ENCODE data around the gene SLC2A2. TPM values are rescaled to one million over a fixed set of nuclear protein-coding genes. Genes with fewer than 3 reads are reported as not detected.
"Not testable (repeated sequence)": the region's sequence is repeated elsewhere in the genome, so short reads cannot be mapped to it uniquely, and the experiment has no call there.

The SLC2A2 gene
- total RNA-seq, 2 experiments from 2014 or later, result not detected

GRCh38 chr3:170974872-170975271, 51.6 kb downstream of the SLC2A2 start:
- H3K4me1 Mint-ChIP-seq (ENCODE audit: low read depth), result no peaks in the 10 kb centered on the region
- H3K9me3 Mint-ChIP-seq, result peaks cover 7% of the 10 kb centered on the region
- no peaks in the 10 kb centered on the region for H3K36me3 Mint-ChIP-seq (ENCODE audit: low read depth)
- CTCF ChIA-PET, result no interaction called here
- H3K27ac Mint-ChIP-seq, result no peak overlapping the region
- intact Hi-C loops (cut with micrococcal nuclease), result no loop called here
- peaks cover 5% of the 10 kb centered on the region for H3K27me3 Mint-ChIP-seq (ENCODE audit: low read depth)
- DNase-seq, result no peak
- H3K4me3 Mint-ChIP-seq, result no peak overlapping the region

GRCh38 chr3:170972917-170973316, 53.6 kb downstream of the SLC2A2 start:
- intact Hi-C loops (cut with micrococcal nuclease); H3K9me3 Mint-ChIP-seq; CTCF ChIA-PET; H3K4me1 Mint-ChIP-seq (ENCODE audit: low read depth); H3K27ac Mint-ChIP-seq; H3K4me3 Mint-ChIP-seq; H3K27me3 Mint-ChIP-seq (ENCODE audit: low read depth); H3K36me3 Mint-ChIP-seq (ENCODE audit: low read depth); DNase-seq: not testable (repeated sequence)

- Mint-ChIP-seq H3K4me3 (no peak overlapping the region), H3K9me3 (peaks cover 7% of the 10 kb centered on the region), H3K4me1 (ENCODE audit: low read depth) (no peaks in the 10 kb centered on the region), H3K27ac (no peak overlapping the region), H3K27me3 (ENCODE audit: low read depth) (no peaks in the 10 kb centered on the region), H3K36me3 (ENCODE audit: low read depth) (no peaks in the 10 kb centered on the region)
- no peak for DNase-seq
- CTCF ChIA-PET, result no interaction called here
- intact Hi-C loops (cut with micrococcal nuclease), result loop anchor here (10.0 kb wide), 1 partner anchor 158 kb away; no protein-coding TSS in a partner anchor
Measured at GRCh38 chr3:170967126-170967525, 59.4 kb downstream of the SLC2A2 start.

- no peak overlapping the region for H3K4me3 Mint-ChIP-seq
- no peak overlapping the region for H3K27ac Mint-ChIP-seq
- H3K9me3 Mint-ChIP-seq, result peaks cover 7% of the 10 kb centered on the region
- intact Hi-C loops (cut with micrococcal nuclease), result loop anchor here (10.0 kb wide), 1 partner anchor 158 kb away; no protein-coding TSS in a partner anchor
- no peaks in the 10 kb centered on the region for H3K36me3 Mint-ChIP-seq (ENCODE audit: low read depth)
- CTCF ChIA-PET, result no interaction called here
- no peaks in the 10 kb centered on the region for H3K4me1 Mint-ChIP-seq (ENCODE audit: low read depth)
- DNase-seq, result no peak
- H3K27me3 Mint-ChIP-seq (ENCODE audit: low read depth), result no peaks in the 10 kb centered on the region
Measured at GRCh38 chr3:170966495-170966894, 60.0 kb downstream of the SLC2A2 start.

GRCh38 chr3:170962411-170962810, 64.1 kb downstream of the SLC2A2 start:
- no peak overlapping the region for H3K4me3 Mint-ChIP-seq
- H3K4me1 Mint-ChIP-seq (ENCODE audit: low read depth), result no peaks in the 10 kb centered on the region
- peaks cover 3% of the 10 kb centered on the region for H3K27me3 Mint-ChIP-seq (ENCODE audit: low read depth)
- DNase-seq, result no peak
- H3K9me3 Mint-ChIP-seq, result no peaks in the 10 kb centered on the region
- H3K27ac Mint-ChIP-seq, result no peak overlapping the region
- H3K36me3 Mint-ChIP-seq (ENCODE audit: low read depth), result no peaks in the 10 kb centered on the region
- CTCF ChIA-PET, result interaction anchor here (0.5 to 2.1 kb wide), 12 partner anchors 255 to 1353 kb away, joined by 3 to 14 read pairs (median 4); no protein-coding TSS in a partner anchor
- intact Hi-C loops (cut with micrococcal nuclease), result loop anchor here (5.0 to 10.0 kb wide), 3 partner anchors 162 to 870 kb away; partner anchors contain the start of gene TNIK

- H3K27me3 Mint-ChIP-seq (ENCODE audit: low read depth), result peaks cover 3% of the 10 kb centered on the region
- H3K4me1 Mint-ChIP-seq (ENCODE audit: low read depth), result no peaks in the 10 kb centered on the region
- no peak overlapping the region for H3K4me3 Mint-ChIP-seq
- intact Hi-C loops (cut with micrococcal nuclease), result loop anchor here (1.0 to 10.0 kb wide), 6 partner anchors 163 to 870 kb away; partner anchors contain the start of gene TNIK
- CTCF ChIA-PET, result interaction anchor here (0.5 to 2.1 kb wide), 9 partner anchors 93 to 867 kb away, joined by 3 to 14 read pairs (median 3); no protein-coding TSS in a partner anchor
- H3K36me3 Mint-ChIP-seq (ENCODE audit: low read depth), result no peaks in the 10 kb centered on the region
- H3K27ac Mint-ChIP-seq, result no peak overlapping the region
- H3K9me3 Mint-ChIP-seq, result no peaks in the 10 kb centered on the region
- DNase-seq, result peak; percentile 21
Measured at GRCh38 chr3:170961616-170962400, 64.7 kb downstream of the SLC2A2 start.

- H3K4me1 Mint-ChIP-seq (ENCODE audit: low read depth), result no peaks in the 10 kb centered on the region
- intact Hi-C loops (cut with micrococcal nuclease), result no loop called here
- no peaks in the 10 kb centered on the region for H3K36me3 Mint-ChIP-seq (ENCODE audit: low read depth)
- H3K27ac Mint-ChIP-seq, result no peak overlapping the region
- no peak for DNase-seq
- CTCF ChIA-PET, result no interaction called here
- H3K4me3 Mint-ChIP-seq, result no peak overlapping the region
- H3K9me3 Mint-ChIP-seq, result no peaks in the 10 kb centered on the region
- peaks cover 5% of the 10 kb centered on the region for H3K27me3 Mint-ChIP-seq (ENCODE audit: low read depth)
Measured at GRCh38 chr3:170959457-170959856, 67.1 kb downstream of the SLC2A2 start.

- no peak for DNase-seq
- intact Hi-C loops (cut with micrococcal nuclease), result no loop called here
- Mint-ChIP-seq H3K36me3 (ENCODE audit: low read depth) (no peaks in the 10 kb centered on the region), H3K27ac (no peak overlapping the region), H3K4me3 (no peak overlapping the region), H3K4me1 (ENCODE audit: low read depth) (no peaks in the 10 kb centered on the region), H3K27me3 (ENCODE audit: low read depth) (peaks cover 5% of the 10 kb centered on the region), H3K9me3 (no peaks in the 10 kb centered on the region)
- CTCF ChIA-PET, result interaction anchor here (0.7 kb wide), 1 partner anchor 211 kb away, joined by 3 read pairs; no protein-coding TSS in a partner anchor
Measured at GRCh38 chr3:170956647-170957046, 69.9 kb downstream of the SLC2A2 start.

GRCh38 chr3:170953736-170954135, 72.8 kb downstream of the SLC2A2 start:
- no peak overlapping the region for H3K4me3 Mint-ChIP-seq
- H3K27me3 Mint-ChIP-seq (ENCODE audit: low read depth), result peaks cover 2% of the 10 kb centered on the region
- CTCF ChIA-PET, result no interaction called here
- no peak for DNase-seq
- no peaks in the 10 kb centered on the region for H3K36me3 Mint-ChIP-seq (ENCODE audit: low read depth)
- H3K4me1 Mint-ChIP-seq (ENCODE audit: low read depth), result no peaks in the 10 kb centered on the region
- intact Hi-C loops (cut with micrococcal nuclease), result no loop called here
- no peak overlapping the region for H3K27ac Mint-ChIP-seq
- no peaks in the 10 kb centered on the region for H3K9me3 Mint-ChIP-seq

- Mint-ChIP-seq H3K27me3 (ENCODE audit: low read depth) (peaks cover 2% of the 10 kb centered on the region), H3K36me3 (ENCODE audit: low read depth) (no peaks in the 10 kb centered on the region), H3K27ac (no peak overlapping the region), H3K4me3 (no peak overlapping the region), H3K9me3 (no peaks in the 10 kb centered on the region), H3K4me1 (ENCODE audit: low read depth) (no peaks in the 10 kb centered on the region)
- intact Hi-C loops (cut with micrococcal nuclease), result no loop called here
- CTCF ChIA-PET, result no interaction called here
- DNase-seq, result no peak
Measured at GRCh38 chr3:170953229-170953628, 73.3 kb downstream of the SLC2A2 start.

- H3K4me3 Mint-ChIP-seq, result no peak overlapping the region
Measured at GRCh38 chr3:170949211-170949610, 77.3 kb downstream of the SLC2A2 start.

GRCh38 chr3:170947018-170947769, 79.3 kb downstream of the SLC2A2 start:
- Mint-ChIP-seq H3K4me3 (no peak overlapping the region), H3K27ac (no peak overlapping the region), H3K36me3 (ENCODE audit: low read depth) (no peaks in the 10 kb centered on the region), H3K9me3 (no peaks in the 10 kb centered on the region), H3K27me3 (ENCODE audit: low read depth) (peaks cover 17% of the 10 kb centered on the region), H3K4me1 (ENCODE audit: low read depth) (no peaks in the 10 kb centered on the region)
- CTCF ChIA-PET, result interaction anchor here (0.7 kb wide), 1 partner anchor 17 kb away, joined by 3 read pairs; no protein-coding TSS in a partner anchor
- no peak for DNase-seq
- intact Hi-C loops (cut with micrococcal nuclease), result no loop called here

More at GRCh38 chr3:170949211-170949610, 77.3 kb downstream of the SLC2A2 start:
- Mint-ChIP-seq H3K27me3 (ENCODE audit: low read depth) (peaks cover 16% of the 10 kb centered on the region), H3K27ac (no peak overlapping the region), H3K9me3 (no peaks in the 10 kb centered on the region), H3K4me1 (ENCODE audit: low read depth) (no peaks in the 10 kb centered on the region), H3K36me3 (ENCODE audit: low read depth) (no peaks in the 10 kb centered on the region)
- no peak for DNase-seq
- CTCF ChIA-PET, result no interaction called here
- intact Hi-C loops (cut with micrococcal nuclease), result no loop called here
